ENCODE data around the gene PLPPR4.
"Not testable (repeated sequence)": the region's sequence is repeated elsewhere in the genome, so short reads cannot be mapped to it uniquely, and the experiment has no call there.

Gene PLPPR4

DNA sequence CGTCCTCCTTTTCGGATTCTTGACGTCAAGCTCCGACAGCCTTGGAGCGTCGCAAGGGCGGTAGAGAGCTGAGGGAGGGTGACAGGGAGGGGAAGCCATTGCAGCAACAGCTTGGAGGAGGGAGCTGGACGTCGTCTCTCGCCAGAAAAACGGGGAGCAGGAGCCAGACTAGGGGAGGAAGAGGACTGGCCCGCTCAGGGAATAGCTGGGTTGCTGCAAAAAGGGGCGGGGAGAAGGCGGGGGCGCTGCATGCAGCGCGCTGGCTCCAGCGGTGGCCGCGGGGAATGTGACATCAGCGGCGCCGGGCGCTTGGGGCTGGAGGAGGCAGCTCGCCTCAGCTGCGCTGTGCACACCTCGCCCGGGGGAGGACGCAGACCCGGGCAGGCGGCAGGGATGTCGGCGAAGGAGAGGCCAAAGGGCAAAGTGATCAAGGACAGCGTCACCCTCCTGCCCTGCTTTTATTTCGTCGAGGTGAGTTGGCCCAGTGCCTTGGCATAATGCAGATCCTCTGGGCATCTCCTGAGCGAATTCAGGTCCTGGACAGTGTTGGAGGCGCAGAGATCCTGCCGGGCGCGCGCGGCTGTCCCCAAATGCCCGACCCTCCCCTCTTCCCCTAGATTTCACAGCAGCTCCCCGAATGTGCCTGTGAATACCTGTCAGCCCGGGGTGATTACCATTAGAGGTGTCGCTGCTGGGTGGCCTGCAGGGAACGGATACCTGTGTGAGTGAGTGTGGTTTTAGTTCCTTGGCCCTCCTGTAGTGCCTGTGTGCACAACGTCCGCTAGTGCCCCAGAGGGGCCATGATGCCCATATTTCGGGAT is at the start of gene PLPPR4:
Gene PLPPR4 (plus strand): TSS at position 292 of the 821 bp plus-strand sequence. CDS start 102 bp downstream, at position 394.
- FAIRE-seq = no peak
- no peak for DNase-seq (ENCODE audit: insufficient read length, low spot score)

GRCh38 chr1:99216956-99217355 is 47.3 kb upstream of the PLPPR4 start:
- DNase-seq (ENCODE audit: insufficient read length, low spot score) (no peak), FAIRE-seq (no peak)

GRCh38 chr1:99217599-99217998 is 46.7 kb upstream of the PLPPR4 start:
- DNase-seq (ENCODE audit: insufficient read length, low spot score) (no peak), FAIRE-seq (no peak)

GRCh38 chr1:99218572-99218971 is 45.7 kb upstream of the PLPPR4 start:
- FAIRE-seq (no peak), DNase-seq (ENCODE audit: insufficient read length, low spot score) (no peak)

DNA sequence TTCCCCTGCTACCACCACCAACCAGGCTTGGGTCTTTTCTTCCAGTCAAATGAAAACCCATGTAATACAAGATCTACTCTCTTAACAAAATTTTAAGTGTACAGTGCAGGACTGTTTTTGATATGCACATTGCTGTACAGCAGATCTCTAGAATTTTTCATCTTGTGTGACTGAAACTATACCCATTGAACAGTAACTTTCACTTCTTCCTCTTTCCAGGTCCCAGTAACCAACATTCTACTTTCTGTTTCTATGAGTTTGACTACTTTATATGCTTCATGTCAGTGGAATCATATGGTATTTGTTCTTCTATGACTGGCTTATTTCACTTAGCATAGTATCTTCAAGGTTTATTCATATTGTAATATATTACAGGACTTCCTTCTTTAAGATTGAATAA is 45.3 kb upstream of the PLPPR4 start:
- FAIRE-seq (no peak), DNase-seq (ENCODE audit: insufficient read length, low spot score) (no peak)

DNA sequence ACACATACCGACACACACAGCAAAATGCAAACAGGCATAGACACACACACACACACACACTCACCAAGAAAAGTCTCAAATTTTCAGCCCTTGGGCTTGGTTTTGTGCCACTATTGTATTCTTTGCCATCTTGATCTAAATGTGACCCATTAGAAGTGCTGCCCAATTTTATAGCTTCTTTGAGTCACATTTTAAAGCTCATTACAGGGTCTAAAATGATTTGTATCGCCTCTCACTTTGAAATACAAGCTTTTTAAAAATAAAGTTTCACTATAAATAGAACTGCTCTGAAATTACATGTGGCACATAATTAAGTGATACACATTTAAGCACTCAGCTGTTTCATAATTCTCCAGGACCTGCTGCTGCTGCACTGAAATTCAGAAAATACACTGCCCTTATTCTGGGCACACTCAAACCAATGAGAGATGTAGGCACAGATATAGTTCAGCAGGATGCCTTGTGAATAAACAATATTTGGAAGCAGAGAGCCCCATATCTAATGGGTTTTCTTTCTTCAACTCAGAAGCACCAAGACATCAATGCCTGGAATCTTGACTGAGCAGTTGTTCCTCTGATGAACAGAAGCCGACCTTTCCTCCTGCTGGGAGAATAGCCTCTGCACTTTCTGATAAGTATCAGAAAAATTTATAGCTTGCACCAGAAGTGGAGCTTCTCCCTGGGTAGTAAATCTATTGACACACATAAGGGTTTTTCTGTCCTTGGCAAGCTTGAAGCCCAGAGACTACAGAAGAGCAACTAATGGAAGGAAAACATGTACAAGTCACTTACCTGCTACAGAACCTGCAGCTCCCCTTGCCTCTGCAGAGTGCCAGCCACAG is 37.0 kb upstream of the PLPPR4 start:
- DNase-seq (ENCODE audit: insufficient read length, low spot score) (no peak), FAIRE-seq (no peak)

DNA sequence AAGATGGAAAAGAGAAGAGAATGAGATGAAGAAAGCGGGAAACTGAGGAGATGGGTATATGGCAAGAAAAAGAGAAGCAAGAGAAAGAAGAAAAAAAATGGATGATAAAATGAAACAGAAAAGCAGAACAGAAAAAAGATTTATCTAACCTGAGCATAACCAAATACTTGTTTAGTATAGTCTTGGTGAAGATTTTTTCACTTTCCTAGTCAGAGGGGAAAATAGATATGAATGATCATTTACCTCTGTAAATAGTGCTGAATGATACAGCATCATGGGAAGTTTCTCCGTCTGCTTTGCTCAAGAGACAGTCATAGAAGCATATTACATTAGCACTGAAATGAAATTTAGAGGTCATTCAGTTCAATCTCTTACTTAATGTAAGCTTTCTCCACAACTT is 36.1 kb upstream of the PLPPR4 start:
- DNase-seq (ENCODE audit: insufficient read length, low spot score) (no peak), FAIRE-seq (no peak)

- DNase-seq (ENCODE audit: insufficient read length, low spot score) = no peak
- no peak for FAIRE-seq
Measured at GRCh38 chr1:99229122-99229521, 35.2 kb upstream of the PLPPR4 start.

GRCh38 chr1:99230695-99231094 is 33.6 kb upstream of the PLPPR4 start:
- FAIRE-seq = no peak
- DNase-seq (ENCODE audit: insufficient read length, low spot score) = no peak

DNA sequence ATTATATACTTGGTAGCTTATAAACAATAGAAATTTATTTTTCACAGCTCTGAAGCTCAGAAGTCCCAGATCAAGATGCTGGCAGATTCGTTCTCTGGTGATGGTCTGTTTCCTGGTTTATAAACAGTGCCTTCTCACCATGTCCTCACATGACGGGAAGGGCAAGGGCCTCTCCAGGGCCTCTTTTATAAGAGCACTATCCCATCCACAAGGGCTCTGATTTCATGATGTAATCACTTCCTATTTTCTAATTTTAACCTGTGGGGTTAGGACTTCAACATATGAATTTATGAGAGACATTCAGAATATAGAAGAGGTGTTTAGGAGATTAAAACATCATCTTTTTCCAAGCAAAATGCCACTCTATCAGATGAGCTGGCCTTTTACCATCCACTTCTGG is 32.1 kb upstream of the PLPPR4 start:
- DNase-seq (ENCODE audit: insufficient read length, low spot score) (no peak), FAIRE-seq (no peak)

- DNase-seq (ENCODE audit: insufficient read length, low spot score) (no peak), FAIRE-seq (no peak)
Measured at GRCh38 chr1:99233446-99233845, 30.8 kb upstream of the PLPPR4 start.

- DNase-seq (ENCODE audit: insufficient read length, low spot score) (no peak), FAIRE-seq (no peak)
Measured at GRCh38 chr1:99236756-99237155, 27.5 kb upstream of the PLPPR4 start.

DNA sequence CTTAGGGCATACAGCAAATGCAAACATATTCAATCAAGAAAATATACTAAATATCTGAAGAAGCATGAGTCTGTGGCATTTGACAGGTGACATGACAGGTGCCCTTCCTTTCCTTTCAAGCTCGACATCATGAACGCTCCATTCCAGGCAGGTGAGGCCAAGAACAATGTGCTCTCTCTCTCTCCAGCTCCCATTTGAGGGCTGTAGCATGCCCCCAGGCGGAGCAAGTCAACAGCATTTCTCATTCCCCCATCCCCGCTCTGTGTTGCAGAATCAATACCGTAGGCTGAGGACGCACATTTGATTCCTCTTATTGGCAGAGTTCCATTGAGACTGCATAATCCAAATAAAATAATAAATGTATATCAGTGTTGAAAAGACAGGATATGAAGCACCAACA is 24.6 kb upstream of the PLPPR4 start:
- DNase-seq (ENCODE audit: insufficient read length, low spot score) (no peak), FAIRE-seq (no peak)

- DNase-seq (ENCODE audit: insufficient read length, low spot score) = no peak
- no peak for FAIRE-seq
Measured at GRCh38 chr1:99240621-99241020, 23.7 kb upstream of the PLPPR4 start.

- DNase-seq (ENCODE audit: insufficient read length, low spot score) = no peak
- FAIRE-seq = no peak
Measured at GRCh38 chr1:99246152-99246551, 18.1 kb upstream of the PLPPR4 start.

DNA sequence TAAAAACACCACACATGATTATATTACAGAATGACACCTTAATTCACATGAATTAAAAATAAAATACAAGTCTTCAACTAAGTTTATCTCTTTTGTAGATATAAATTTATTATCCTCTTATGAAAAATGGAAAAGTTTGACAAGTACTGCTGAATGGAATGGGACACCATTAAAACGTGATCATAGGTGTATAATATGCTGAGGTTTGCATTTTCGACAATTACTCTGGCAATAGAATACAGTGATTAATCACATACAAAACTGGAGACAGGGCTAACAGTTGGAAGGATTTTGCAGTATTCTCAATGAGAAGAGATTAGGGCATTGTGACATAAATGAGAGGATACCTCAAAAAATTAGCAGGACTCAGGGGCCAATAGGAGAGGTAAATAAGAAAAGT is 17.1 kb upstream of the PLPPR4 start:
- no peak for DNase-seq (ENCODE audit: insufficient read length, low spot score)
- FAIRE-seq = no peak

GRCh38 chr1:99250728-99251127 is 13.6 kb upstream of the PLPPR4 start:
- no peak for FAIRE-seq

DNA sequence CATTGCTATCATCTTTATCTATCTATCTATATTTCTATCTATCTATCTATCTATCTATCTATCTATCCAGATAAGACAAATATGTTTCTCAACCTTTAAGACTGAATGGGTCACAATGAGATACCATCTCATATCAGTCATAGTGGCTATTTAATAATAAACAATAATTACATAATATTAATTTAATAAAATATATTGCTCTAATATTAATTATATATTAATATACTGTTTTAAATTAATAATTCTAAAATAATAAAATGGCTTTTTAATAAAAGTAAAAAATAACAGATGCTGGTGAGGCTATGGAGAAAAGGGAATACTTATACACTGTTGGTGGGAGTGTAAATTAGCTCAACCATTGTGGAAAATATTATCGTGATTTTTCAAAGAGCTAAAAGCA is 13.0 kb upstream of the PLPPR4 start:
- no peak for DNase-seq (ENCODE audit: insufficient read length, low spot score)
- FAIRE-seq = no peak

More at GRCh38 chr1:99250728-99251127, 13.6 kb upstream of the PLPPR4 start:
- no peak for DNase-seq (ENCODE audit: insufficient read length, low spot score)

- DNase-seq (ENCODE audit: insufficient read length, low spot score) (no peak), FAIRE-seq (no peak)
Measured at GRCh38 chr1:99252630-99253029, 11.7 kb upstream of the PLPPR4 start.

DNA sequence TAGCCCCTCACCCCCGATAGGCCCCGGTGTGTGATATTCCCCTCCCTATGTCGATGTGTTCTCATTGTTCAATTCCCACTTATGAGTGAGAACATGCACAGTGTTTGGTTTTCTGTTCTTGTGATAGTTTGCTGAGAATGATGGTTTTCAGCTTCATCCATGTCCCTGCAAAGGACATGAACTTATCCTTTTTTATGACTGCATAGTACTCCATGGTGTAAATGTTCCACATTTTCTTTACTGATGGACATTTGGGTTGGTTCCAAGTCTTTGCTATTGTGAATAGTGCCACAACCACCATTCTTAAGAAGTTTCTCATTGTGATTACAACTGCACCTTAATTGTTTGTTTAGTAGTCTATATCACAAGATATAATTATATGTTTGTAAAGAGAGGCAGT is 3.9 kb upstream of the PLPPR4 start:
- not testable (repeated sequence) for DNase-seq (ENCODE audit: insufficient read length, low spot score)

DNA sequence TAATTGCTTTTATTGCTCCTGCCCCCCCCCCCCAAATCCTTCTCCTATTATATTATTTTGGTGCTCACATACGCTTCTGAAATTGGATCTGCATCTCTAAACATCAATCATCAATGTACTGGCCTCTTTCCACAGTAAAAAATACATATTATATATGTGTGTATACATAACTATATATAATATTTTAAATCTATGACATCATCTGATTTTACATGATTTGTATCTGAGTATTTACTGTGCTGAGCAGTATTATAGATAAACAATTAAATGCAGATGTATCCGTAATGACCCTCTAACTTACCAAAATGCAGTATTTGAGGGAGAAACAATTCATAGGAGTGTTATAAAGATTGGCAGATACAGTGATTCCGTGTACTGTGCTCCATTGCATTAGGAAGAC is 832 bp downstream of the PLPPR4 start:
- FAIRE-seq = no peak

More for the DNA sequence above, 3.9 kb upstream of the PLPPR4 start:
- not testable (repeated sequence) for FAIRE-seq

GRCh38 chr1:99266726-99267125 is 2.4 kb downstream of the PLPPR4 start:
- FAIRE-seq = no peak
- no peak for DNase-seq (ENCODE audit: insufficient read length, low spot score)

More for the DNA sequence above, 832 bp downstream of the PLPPR4 start:
- no peak for DNase-seq (ENCODE audit: insufficient read length, low spot score)
